HEK293 (cell line): ENCODE data around the gene GRIP1.

Source experiments
- BCL11A ChIP-seq: fragments of 450-650 bp; formaldehyde crosslinking; IDR thresholded peaks from 2 replicates; pipeline ENCODE4 v1.5.1; 2016; ENCODE audit warnings: low read depth, missing biosample characterization, missing genetic modification characterization
- ZBTB26 ChIP-seq: fragments of 450-650 bp; formaldehyde crosslinking; optimal IDR thresholded peaks from 2 replicates; pipeline ENCODE3; 2016; ENCODE audit warnings: missing biosample characterization, mild to moderate bottlenecking, missing genetic modification characterization
- ZNF501 ChIP-seq: fragments of 450-650 bp; formaldehyde crosslinking; IDR thresholded peaks from 2 replicates; pipeline ENCODE4 v1.5.1; 2016; ENCODE audit warnings: missing biosample characterization, missing genetic modification characterization

- TF ChIP-seq ZNF501 (no peak), ZBTB26 (tag by site-specific recombination) (no peak), BCL11A (tag by site-specific recombination) (no peak)
Measured at GRCh38 chr12:66669541-66669940, 9.3 kb downstream of the GRIP1 start.
